NK-92 (cell line): ENCODE data around the gene TRABD2B.

Source experiments
- DNase-seq: peaks from one replicate; lab custom pipeline; 2025; ENCODE audit not compliant: unreplicated experiment; lab: John Stamatoyannopoulos, UW

TRABD2B gene

DNA sequence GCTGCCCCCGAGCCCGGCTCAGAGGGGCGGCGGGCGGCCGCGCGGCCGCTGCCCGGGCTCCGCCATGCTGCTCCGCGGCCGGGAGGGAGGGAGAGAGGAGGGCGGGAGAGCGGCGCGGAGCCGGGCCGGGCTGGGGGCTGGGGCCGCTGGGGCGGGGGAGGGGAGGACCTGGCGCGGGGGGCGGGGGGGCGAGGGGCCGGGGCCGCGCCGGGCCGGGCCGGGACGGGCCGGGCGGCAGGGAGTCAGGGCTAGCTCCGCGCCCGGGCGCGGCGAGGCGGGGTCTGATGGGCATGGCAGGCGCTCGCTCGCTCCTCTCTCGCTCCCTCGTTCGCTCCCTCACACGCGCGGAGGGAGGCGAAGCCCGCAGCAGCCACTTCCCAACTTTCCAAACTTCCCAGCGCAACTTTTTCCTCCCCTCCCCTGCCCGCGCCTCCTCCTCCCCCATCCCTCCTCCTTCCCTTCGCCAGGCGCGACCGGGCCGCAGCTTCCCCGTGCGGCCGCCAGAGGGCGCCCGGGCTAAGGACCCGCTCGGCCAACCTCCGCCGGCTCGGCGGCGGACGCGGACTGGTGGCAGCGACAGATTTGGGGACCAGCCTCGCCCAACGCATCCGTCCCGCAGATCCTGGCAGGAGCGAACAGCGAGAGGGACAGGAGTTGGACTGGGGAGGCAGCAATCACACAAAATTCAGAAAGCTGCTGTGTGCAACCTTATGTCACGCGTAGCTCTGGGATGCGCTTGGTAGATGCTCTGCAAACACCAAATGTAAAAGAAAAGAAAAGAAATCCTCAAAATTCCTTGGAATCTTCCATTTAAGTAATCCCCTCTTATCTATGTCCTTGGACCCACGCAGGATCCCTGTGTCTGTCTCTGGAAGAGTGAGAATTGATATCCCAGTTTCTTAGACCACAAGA lies at the start of gene TRABD2B:
Gene TRABD2B, minus strand, starts transcription at position 97 of the 912 bp plus-strand sequence.
- no peak for DNase-seq

DNA sequence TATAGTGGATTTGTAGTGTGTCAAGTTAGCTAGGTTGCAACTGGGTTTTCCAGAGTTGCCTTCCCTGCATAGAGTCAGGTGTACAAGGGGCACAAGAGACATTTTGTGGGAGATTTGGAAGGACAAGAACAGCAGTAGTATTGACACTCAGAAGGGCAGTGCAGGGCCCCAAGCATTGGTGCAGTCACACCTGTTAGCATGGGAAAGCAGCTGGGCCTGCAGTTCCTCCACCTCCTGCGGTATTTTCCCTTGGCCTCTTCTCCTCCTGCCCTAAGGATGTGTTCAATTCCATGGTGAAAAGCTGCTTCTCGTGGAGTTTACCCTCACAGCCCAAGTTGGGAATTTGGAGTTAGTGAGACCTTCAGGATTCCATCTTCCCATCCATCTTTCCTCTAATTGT lies 47.1 kb upstream of the TRABD2B start:
- DNase-seq, result no peak

DNA sequence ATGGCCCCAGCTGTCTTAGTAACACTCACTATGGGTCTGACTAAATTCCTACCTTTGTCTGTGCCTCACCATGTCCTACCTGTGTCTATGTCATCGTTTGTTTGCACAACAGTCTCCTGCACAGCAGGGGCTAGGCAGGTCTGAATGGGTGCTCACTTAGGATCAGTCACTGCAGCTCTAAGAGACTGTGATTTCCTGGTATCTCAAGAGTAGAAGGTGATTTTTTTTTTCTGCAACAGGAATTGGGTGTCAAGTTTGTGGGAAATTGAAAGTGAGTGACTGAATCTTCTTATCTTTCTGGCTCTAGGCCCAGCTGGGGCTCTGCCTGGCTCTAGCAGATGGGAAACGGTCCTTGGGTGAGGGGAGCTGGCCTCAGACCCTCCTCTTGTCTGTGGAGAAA lies 46.4 kb upstream of the TRABD2B start:
- no peak for DNase-seq

DNA sequence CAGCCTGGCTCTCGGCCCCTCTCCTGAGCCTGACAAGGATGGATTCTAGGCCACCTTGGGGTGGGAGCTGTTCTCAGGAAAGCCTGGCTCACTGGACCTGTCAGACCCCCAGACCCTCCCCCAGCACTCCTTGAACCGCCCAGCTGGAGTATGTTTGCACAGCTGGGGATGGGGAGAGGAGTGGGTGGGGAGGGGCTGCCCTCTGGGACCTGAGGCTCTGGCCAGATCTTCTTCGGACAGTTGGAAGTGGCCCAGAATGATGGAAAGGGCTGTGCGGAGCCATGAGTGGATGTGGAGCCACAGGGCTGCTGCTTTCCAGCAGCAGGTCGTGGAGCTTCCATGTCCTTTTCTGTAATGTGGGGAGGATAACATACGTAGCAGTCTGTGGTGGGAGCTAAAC lies 43.0 kb upstream of the TRABD2B start:
- DNase-seq, result no peak

DNA sequence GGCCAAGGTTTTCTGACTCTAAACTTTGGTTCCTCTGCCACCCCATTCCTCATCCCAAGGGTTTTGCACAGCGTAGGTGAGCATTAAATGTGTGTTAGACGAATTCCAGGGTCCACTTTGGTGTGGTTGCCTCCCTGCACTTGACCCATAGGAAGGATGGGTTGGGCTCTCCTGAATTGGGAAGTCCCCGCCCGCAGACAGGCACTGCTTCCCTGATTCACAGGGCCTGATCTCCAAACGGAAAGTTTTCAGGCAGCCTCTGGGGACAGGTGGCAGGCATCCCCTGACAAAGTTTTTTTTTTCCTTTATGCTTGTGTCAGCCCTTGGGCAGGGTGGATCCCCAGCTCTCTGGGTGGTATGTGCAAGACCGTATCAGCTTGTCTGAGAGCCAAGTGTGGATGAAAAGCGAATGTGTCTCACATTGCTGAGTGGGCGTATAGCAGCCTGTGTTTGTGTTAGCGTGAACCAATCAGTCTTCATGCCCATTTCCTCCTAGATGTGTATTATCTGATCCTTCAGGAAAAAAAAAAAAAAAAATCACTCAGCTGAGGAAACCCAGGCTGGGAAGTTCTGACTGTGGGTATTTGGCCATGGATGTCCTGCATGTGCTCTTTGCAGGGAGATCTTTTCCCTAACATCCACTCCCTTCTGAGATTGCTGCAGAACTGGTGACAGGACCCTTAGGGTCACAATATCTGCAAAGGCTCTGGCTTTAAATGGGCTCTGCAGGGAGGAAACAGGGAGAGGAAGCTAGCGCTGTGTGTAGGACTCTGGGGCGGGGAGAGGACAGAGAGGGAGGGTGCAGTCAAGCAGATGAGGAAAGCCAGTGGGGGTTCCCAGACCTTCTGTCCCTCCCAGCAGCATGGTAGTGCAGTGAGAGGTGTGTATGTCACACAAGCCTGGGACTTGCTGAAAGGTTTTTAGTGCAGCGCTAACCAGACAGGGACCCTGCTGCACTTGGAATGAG lies 42.2 kb upstream of the TRABD2B start:
- DNase-seq, result no peak

DNA sequence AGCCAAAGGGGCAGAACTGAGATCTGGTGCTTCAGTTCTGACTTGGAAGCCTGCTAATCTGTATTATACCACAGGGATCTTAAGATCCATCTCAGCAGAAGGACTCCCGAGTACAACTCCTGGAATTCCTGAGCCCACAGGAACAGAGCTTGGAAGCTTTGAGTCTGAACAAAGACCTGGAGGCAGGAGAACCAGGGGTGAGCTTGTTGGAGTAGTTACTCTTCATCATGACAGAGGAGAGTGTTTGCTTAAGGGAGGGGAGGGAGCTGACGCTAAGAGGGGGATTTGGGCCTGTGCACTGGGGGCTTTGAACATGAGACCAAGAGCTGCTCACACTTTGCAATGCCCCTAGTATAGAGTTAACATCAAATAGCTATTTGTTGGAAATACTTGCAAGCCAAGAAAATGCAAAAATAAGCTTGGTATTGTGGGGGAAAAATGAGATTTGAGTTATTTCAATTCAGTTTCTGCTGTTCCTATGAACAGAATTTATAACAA lies 41.1 kb upstream of the TRABD2B start:
- DNase-seq, result no peak

DNA sequence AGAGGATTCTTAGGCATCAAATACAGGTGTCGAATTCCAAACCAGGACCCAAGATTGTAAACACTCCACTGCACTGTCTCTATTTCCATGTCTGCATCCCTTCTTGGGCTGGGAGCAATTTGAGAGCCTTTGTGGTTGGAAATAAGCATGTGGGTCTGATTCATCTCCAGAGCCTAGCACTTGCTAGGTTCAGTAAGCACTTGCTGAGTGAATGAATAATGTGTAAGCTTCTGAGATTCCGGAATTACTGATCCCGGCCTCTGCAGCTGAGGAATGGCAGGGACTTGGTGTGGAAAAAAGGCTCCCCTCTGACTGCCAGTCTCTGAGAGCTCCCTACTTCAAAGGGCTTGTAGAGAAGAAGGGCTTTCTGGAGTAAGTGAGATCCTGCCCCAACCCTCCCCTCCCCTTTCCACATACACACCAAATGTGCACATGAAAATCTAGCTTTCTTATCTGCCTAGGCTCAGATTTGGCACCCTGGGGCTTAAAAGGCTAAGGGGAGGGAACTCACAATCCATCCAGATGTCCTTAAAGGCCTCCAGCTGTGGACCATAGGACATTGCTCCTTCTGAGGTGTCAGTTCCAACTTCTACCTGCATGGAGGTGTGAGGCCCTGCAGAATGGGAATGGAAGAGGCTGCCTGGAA lies 39.6 kb upstream of the TRABD2B start:
- no peak for DNase-seq

DNA sequence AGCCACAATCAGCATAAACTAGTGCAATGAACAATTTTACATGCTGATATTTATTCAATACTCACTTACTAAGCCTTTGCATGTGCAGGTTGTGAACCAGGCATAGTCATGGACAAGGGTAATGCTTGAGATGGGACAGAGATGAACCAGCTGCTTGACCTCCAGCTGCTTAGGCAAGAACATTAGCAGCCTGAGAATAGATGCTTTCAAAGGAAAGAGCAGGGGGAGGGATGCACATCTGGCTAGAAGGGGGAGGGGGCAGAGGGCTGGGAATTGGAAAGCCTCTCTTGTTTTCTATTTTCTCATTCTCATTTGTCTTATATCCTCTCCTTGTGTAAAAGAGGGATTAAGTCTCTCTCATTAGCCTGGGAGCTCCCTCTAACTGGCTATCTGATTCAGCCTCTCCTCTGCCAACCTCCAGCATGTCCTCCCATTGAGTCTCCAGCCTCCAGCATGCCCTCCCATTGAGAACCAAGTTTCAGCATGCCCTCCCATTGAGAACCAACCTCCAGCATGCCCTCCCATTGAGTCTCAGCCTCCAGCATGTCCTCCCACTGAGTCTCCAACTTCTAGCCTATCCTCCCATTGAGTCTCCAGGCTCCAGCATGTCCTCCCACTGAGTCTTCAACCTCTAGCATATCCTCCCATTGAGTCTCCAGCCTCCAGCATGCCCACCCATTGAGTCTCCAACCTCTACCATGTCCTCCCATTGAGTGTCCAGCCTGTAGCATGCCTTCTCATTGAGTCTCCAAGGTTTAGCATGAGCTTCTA lies 38.4 kb upstream of the TRABD2B start:
- DNase-seq, result no peak

DNA sequence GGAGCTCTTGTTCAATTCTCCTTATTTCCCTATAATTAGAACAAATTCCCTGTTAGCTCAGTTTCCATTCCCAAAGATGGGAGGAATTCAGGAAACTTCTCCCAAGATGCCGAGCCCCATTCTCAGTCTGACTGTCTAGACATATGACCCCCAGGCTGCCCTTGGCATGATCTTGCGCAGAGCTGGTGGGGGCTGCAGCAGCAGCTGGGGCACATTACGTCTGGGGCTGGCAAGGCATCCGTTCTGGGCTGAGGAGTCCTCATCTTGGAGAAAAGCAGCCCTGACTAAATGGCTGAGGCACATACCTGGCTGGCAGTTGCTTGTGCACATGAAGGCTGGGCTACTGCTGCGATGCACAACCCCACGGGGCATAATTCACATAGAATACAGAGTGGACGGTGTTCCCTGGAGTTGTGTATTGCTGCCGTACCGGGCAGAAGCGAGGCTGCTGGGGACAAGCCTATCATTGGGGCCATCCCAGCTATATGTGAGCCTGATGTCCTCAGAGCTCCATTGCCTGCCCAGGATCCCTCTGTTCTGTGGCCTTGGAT lies 36.4 kb upstream of the TRABD2B start:
- no peak for DNase-seq

DNA sequence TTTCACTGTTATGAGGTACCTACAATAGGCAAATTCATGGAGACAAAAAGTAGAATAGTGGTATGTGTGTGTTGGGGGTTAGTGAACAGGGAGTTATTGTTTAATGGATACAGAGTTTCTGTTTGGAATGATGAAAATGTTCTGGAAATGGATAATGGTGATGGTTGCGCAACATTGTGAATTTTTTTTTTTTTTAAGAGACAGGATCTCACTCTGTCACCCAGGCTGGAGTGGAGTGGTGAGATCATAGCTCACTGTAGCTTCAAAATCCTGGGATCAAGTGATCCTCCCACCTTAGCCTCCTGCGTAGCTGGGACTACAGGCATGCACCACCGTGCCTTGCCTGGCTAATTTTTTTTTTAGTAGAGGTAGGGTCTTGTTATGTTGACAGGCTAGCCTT lies 34.5 kb upstream of the TRABD2B start:
- no peak for DNase-seq

DNA sequence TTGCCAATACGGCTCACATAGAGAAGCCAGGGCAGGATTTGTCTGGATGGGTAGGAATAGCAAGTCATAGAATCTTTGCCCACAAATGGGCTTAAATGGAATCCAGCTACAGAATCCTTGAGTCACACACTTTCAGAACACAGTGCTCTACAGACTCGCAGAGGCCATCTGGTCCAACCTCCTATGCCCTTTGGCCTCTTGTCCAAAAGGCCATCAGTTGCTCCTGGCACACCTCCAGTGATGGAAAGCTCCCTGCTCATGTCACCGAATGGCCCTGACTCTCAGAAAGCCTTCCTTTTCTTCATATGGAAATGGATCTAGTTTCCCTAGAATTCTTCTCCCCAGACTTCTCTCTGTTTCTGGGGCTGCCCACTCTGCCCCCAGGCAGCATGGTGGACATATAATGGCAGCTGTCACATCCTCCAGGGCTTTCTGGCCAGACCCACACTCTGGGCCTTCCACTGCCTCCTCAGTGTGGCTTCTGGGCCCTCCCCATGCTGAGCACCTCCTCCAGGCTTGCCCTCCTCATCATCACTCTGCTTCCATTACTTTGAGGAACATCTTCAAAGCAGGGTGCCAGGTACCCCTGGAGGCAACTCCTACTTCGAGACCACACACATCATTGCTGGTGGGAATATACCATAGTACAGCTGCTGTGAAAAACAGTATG lies 33.6 kb upstream of the TRABD2B start:
- DNase-seq, result no peak

DNA sequence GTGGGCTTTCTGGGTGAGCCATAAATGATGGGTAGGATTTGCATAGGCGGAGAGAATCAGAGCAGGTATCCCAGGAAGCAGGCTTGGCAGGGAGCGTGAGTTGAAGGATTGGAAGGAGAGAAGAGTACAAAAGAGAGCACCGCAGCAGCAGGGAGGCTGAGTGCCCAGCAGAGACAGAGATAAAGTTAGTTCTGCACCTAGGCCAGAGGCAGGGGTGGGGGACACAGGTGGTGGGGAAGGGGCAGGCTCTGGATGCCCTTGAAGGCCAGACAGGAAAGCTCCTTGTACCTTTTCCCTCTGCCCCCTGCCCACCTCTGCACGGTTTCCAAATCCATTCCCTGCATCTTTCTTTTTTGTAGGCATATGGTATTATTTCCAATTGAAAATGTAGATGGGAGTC lies 33.0 kb upstream of the TRABD2B start:
- no peak for DNase-seq

DNA sequence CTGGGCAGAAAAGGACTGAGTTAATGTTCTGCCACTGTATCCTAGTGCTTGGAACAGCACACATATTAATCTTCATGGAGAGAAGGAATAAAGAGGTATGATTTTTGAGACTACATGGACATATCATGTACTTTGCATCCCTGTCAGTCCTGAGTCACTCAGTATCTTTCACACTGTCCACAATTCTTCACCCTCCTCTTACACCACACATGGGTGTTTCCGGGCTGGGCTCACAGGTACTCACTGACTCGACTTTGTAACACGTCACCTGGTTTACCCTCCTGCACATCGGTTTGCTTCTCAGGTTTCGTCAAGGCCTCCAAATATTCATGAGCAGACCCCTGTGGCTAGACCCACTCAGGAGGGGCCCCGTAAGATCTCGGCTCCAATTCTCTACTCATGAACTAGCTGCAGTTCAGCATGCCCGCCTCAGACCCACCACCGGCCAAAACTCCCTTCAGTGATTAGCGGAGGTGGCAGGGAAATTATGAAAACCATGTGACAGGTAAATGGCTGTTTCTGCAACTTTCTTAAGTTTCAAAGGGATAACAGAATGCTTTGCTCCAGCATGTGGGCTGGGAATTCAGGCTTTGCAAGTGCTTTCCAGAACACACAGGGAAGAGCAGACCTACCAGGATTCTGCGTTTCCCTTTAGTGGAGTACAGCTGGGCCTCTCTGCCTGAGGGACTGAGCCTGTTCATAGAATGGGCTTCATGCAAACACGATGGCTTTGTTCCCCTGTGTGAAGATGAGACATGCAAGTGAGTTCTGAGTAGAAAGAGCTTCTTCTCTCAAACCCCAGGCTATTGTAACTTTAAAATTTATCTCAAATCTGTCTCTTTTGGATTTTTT lies 31.3 kb upstream of the TRABD2B start:
- DNase-seq, result no peak

DNA sequence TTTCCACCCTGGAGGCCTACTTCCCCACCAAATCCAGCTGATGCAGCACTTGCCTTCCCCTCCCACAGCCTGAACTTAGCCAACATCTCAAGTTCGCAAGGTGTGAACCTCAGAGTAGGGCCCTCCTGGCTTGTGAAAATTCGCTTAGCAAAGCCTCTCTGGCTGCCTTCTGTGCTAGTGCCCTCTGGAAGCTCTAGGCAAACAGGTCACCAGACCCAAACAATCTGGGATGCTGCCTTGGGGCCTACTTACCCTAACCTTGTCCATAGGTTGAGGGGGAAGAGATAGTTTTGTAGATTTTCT lies 30.3 kb upstream of the TRABD2B start:
- DNase-seq, result no peak

DNA sequence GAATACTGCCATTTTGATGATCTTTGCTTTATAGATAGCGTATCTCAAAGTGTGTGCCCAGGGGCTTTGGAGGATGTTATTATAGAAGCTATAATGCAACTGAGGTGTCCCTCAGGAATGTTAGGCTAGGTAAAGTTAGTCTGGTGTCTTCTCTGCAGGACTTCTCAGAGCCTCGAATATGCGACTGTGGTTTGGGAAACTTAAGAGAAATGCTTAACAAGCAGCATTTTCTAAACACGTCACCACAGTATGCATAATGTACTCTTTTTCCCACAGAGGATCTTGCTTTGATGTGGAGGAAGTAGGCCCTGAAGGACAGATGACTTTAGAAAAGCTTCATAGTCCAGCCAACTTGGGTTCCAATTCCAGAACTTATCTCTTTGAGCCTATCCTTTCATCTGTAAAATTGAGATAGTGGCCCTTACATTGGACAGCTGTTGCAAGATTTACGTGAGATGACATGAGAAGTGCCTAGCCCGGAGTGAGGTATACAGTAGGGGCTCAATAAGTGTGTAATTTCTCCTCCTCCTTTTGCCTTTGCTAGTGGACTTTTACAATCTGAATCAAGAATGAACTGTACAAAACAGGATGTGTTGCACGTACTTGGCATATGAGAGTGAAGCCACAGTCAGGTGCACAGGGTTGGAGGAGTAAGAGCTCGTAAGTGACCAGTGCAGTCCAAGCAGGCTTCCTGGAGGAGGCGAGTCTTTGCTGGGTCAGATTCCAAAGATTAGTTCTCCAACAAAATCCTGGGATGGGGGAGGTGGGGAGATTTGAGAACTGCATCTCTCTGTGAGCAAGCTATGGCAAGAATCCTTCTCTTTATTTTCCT lies 29.7 kb upstream of the TRABD2B start:
- DNase-seq, result no peak

DNA sequence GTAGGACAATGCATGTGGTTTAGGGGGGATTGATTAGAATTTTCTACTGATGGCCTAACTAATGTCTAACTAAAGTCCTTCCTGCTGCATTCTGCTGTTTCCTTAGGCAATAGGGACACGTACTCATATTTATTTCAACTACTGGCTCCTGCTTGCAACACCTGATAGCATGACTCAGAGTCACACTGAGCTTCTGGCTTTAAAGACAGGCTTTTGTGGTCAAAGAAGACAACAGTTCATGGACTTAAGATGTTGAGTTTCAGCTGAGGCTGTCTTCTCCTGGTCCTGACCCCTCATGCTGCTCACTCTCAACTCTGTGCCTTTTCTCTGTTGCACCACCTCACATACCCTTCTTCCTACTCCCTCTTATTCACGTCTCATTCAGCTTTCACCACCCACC lies 29.1 kb upstream of the TRABD2B start:
- no peak for DNase-seq

DNA sequence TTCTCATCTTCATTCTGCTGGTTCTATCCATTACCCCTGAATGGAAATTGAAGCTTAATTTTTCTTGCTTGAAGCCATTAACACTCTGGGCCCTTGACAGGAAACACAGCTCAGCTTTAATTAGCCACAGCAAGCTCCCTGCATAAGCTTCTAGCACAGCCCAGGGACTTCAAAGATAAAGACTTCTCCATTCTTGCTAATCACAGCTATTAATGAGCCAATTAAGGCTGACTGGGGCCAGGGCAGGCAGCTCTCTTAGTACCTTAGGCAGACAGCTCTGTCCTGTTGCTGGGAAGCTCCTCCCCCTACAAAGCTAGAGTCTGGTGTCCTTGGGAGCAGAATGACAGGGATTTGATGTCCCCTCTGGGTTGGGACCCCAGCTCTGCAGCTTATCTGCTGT lies 27.9 kb upstream of the TRABD2B start:
- no peak for DNase-seq

DNA sequence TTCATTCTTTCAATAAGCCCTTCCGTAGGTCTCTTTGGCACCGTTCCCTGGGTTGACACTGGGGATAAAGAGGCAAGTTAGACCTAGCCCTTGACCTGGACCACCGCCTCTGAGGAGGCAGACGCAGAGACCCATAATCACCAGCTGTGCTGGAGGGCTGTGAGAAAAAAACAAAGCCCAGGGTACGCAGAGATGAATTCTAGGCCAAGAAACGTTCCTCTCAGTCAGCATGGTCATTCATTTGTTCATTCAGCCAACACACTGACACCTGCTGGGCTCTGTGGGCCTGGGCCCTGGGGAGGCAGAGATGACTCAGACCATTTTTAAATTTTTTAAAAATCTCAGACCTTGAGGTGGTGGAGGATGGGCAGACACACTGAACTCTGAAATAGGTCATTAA lies 26.3 kb upstream of the TRABD2B start:
- DNase-seq, result no peak
